Fibroblast of mammary gland (primary cell): ENCODE data around the gene TSC2.
"Not testable (repeated sequence)": the region's sequence is repeated elsewhere in the genome, so short reads cannot be mapped to it uniquely, and the experiment has no call there.

Source experiments
- DNase-seq: peaks from one replicate; pipeline ENCODE4 v3.0.0-alpha.2; 2010; ENCODE audit warnings: low read depth
- H3K4me3 ChIP-seq: 2 replicates; pipeline ENCODE4 v1.5.1; 2011; ENCODE audit warnings: low read depth, mild to moderate bottlenecking, low read length, moderate library complexity; ENCODE audit not compliant: control insufficient read depth
- TF ChIP-seq, protein P1 (sequence below): conservative IDR thresholded peaks from 2 replicates; pipeline ENCODE4 v1.5.1; 2011; ENCODE audit warnings: low read depth, low read length, inconsistent platforms; ENCODE audit not compliant: control insufficient read depth, insufficient read depth

TSC2 gene

GRCh38 chr16:2031081-2031577, 16.7 kb upstream of the TSC2 start:
- no peak for DNase-seq
- H3K4me3 ChIP-seq, result no peak overlapping the region
- TF ChIP-seq, protein P1, sequence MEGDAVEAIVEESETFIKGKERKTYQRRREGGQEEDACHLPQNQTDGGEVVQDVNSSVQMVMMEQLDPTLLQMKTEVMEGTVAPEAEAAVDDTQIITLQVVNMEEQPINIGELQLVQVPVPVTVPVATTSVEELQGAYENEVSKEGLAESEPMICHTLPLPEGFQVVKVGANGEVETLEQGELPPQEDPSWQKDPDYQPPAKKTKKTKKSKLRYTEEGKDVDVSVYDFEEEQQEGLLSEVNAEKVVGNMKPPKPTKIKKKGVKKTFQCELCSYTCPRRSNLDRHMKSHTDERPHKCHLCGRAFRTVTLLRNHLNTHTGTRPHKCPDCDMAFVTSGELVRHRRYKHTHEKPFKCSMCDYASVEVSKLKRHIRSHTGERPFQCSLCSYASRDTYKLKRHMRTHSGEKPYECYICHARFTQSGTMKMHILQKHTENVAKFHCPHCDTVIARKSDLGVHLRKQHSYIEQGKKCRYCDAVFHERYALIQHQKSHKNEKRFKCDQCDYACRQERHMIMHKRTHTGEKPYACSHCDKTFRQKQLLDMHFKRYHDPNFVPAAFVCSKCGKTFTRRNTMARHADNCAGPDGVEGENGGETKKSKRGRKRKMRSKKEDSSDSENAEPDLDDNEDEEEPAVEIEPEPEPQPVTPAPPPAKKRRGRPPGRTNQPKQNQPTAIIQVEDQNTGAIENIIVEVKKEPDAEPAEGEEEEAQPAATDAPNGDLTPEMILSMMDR, result no peak

- H3K4me3 ChIP-seq, result no peak overlapping the region
- TF ChIP-seq, protein P1, result no peak
- peak; percentile 26 for DNase-seq
Measured at GRCh38 chr16:2032285-2033056, 15.3 kb upstream of the TSC2 start.

DNA sequence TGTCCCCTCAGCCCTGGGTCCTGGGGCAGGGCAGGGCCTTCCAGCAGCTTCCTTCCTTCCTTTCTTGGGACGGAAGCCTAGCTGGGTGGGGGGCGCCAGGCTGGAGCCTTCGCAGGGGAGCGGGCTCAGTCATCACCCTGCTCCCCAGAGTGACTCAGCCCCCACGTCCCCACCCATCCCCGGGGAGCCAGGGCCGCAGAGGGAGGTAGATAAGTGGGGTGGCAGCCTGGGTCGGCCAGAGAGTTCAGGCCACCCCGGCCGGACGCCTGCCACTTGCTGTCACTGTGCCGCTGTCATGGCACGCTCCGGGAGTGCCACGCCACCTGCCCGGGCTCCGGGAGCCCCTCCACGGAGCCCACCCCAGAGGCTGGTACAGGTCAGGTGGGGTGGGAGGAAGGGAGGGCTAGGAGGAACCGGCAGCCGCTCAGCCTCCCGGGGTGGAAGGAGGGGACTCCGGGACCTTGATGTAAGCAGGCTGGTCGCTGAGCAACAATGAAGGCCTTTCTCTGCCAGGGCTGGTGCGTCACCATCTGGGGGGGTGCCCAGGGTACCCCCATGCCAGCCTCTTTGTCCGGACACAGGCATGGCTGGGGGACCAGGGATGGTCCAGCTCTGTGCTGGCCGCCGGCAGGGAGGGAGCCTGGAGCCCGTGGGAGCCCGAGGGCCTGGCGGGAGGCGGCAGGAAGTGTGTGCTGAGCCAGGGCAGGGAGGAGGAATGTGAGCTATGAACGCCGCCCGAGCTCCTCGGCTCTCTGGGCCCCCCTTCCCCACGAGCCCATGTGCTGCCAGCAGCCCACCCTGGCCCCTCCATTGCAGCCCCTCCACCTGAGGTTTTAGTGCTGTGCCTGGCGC, 14.5 kb upstream of the TSC2 start:
- peak; percentile 34 for DNase-seq
- peak overlapping the region; percentile 4 for H3K4me3 ChIP-seq
- TF ChIP-seq, protein P1, result no peak

DNA sequence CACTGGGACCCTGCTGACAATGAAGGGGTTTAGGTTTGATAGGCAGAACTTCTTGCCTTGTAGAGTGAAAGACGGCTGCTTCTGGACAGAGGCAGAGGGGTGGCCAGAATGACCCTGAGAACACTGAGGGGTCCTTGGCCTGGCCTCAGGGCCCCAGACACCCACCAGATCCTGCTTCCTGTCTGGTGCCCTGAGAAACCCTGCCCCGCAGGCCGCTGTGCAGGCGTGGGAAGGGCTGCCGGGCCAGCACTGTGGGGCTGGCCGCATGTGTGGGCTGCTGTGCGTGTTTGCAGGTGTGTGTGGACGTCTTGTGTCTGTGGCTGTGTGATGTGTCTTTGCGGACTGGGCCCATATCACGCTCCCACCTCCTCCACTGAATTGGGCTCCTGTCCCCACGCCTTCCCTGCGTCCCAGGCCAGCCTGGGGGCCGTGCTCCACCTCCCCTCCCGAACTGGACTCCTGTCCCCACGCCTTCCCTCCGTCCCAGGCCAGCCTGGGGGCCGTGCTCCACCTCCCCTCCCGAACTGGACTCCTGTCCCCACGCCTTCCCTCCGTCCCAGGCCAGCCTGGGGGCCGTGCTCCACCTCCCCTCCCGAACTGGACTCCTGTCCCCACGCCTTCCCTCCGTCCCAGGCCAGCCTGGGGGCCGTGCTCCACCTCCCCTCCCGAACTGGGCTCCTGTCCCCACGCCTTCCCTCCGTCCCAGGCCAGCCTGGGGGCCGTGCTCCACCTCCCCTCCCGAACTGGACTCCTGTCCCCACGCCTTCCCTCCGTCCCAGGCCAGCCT, 13.7 kb upstream of the TSC2 start:
- DNase-seq, result not testable (repeated sequence)
- peak overlapping the region; percentile 4 for H3K4me3 ChIP-seq

DNA sequence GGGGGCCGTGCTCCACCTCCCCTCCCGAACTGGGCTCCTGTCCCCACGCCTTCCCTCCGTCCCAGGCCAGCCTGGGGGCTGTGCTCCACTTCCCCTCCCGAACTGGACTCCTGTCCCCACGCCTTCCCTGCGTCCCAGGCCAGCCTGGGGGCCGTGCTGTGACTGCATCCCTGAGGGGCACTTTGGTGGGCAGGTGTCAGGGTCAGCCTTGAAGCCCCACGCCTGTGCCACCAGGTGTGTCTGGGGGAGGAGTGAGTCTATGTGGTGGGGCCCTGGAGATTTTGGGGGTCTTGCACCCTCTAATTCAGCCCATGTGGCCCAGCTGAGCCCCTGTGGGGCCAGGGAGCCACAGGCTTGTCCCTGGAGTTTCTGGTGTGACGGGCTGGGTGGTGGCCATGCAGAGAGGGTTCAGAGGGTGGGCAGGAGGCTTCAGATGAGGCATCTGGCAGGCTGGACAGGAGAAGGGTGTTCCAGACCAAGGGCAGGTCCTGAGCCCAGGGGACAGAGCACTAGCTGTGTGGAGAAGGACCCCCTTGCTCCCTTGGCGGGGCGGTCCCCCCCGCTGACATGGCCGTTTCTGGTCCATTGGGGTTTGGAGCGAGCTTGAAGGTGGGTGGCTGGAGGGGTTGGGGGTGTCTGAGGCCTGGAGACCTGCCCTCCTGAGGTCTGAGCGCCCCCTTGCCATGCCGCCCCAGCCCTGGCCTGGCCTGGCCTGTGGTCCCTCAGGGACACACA, 12.9 kb upstream of the TSC2 start:
- TF ChIP-seq, protein P1, result no peak
- DNase-seq, result no peak

DNA sequence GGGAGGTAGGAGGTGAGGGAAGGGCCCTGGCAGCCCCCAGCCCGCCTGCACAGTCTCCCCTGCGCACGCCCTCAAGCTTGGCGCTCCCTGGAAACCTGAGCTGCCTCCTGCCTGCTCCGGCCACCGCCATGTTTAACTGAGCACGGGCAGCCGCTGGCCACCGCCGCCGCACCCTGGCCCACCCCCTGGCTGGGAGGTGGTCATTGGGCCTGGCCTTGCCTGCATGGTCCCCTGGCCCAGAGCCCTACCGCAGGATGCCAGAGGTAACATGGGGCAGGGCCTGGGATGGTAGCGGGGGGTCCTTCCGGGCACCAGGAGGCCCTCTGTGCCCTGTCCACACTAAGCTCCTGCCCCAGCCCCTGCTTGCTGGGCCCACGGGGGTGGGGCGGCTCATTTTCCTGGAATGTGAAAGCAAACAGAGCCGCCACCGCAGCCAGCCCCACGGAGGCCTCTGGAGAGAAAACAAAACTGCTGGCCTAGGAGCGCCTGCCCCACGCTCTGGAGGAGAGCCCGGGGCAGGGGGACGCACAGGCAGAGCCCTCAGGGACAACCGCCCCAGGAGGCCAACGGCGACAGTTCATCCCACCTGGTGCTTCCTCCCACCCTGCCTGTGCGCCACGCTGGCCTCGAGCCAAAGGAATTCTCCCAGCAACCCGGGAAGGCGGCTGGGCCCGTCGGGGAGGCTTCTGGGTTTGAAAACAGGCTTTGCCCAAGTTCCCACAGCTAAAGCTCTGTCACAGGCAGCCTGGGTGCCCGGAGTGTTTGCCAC, 12.2 kb upstream of the TSC2 start:
- TF ChIP-seq, protein P1, result no peak
- H3K4me3 ChIP-seq, result no peak overlapping the region
- peak; percentile 70 for DNase-seq

More for the DNA sequence above, 12.9 kb upstream of the TSC2 start:
- H3K4me3 ChIP-seq, result no peak overlapping the region
